Measurements from ENCODE around the gene GAS6.
"Not testable (repeated sequence)": the region's sequence is repeated elsewhere in the genome, so short reads cannot be mapped to it uniquely, and the experiment has no call there.

GAS6 gene

GRCh38 chr13:113833111-113833830 lies 30.6 kb downstream of the GAS6 start:
- H3K4me3 ChIP-seq (ENCODE audit: low read depth, low read length) = no peak overlapping the region
- TF ChIP-seq CTCF (IDR thresholded peaks at IDR 0.05; ENCODE audit: low read depth, low read length) = no peak

GRCh38 chr13:113832631-113833030 lies 31.2 kb downstream of the GAS6 start:
- no peak overlapping the region for H3K4me3 ChIP-seq (ENCODE audit: low read depth, low read length)
- no peak for TF ChIP-seq CTCF (IDR thresholded peaks at IDR 0.05; ENCODE audit: low read depth, low read length)

GRCh38 chr13:113832205-113832604 lies 31.7 kb downstream of the GAS6 start:
- H3K4me3 ChIP-seq (ENCODE audit: low read depth, low read length) = no peak overlapping the region
- no peak for TF ChIP-seq CTCF (IDR thresholded peaks at IDR 0.05; ENCODE audit: low read depth, low read length)

- no peak for TF ChIP-seq CTCF (IDR thresholded peaks at IDR 0.05; ENCODE audit: low read depth, low read length)
These were observed 32.8 kb downstream of the GAS6 start for GRCh38 chr13:113831061-113831460.

GRCh38 chr13:113830426-113830950 lies 33.4 kb downstream of the GAS6 start:
- not testable (repeated sequence) for H3K4me3 ChIP-seq (ENCODE audit: low read depth, low read length)

More at GRCh38 chr13:113831061-113831460, 32.8 kb downstream of the GAS6 start:
- no peak overlapping the region for H3K4me3 ChIP-seq (ENCODE audit: low read depth, low read length)

- no peak for TF ChIP-seq CTCF (IDR thresholded peaks at IDR 0.05; ENCODE audit: low read depth, low read length)
- no peak overlapping the region for H3K4me3 ChIP-seq (ENCODE audit: low read depth, low read length)
These were observed 35.5 kb downstream of the GAS6 start for GRCh38 chr13:113828282-113828825.

GRCh38 chr13:113827021-113827420 lies 36.9 kb downstream of the GAS6 start:
- H3K4me3 ChIP-seq (ENCODE audit: low read depth, low read length) = no peak overlapping the region
- TF ChIP-seq CTCF (IDR thresholded peaks at IDR 0.05; ENCODE audit: low read depth, low read length) = no peak

- H3K4me3 ChIP-seq (ENCODE audit: low read depth, low read length) = not testable (repeated sequence)
These were observed 37.4 kb downstream of the GAS6 start for GRCh38 chr13:113826446-113826845.
